Lung (tissue), 12 donors: ENCODE data around the gene HNF4A. TPM values are rescaled to one million over a fixed set of nuclear protein-coding genes. Genes with fewer than 3 reads are reported as not detected.

Experiments
- ATAC-seq: fragments of 200-7000 bp; cut with Tn5 transposase; one replicate; pipeline ENCODE4 v1.9.1; 2020; ENCODE audit warnings: moderate number of reproducible peaks; ENCODE audit not compliant: insufficient read depth, low FRiP score
- DNase-seq, 3 donors: peaks; one replicate each; pipeline ENCODE4 v3.0.0-alpha.2; 2013 to 2017
- H3K27ac ChIP-seq, 2 donors: one replicate each; pipeline ENCODE4 v1.5.1; 2013; ENCODE audit warnings: mild to moderate bottlenecking in 2 of 2, moderate library complexity in 2 of 2, control low read depth in 1 of 2, inconsistent platforms in 1 of 2, low read depth in 1 of 2, low read length in 1 of 2
- H3K27me3 ChIP-seq, 3 donors: one replicate each; pipeline ENCODE4 v1.5.1; 2013; ENCODE audit warnings: low read length in 2 of 3; ENCODE audit not compliant: control insufficient read depth in 3 of 3, insufficient read depth in 3 of 3
- H3K36me3 ChIP-seq, 4 donors: one replicate each; pipeline ENCODE4 v1.5.1; 2013; ENCODE audit warnings: low read length in 4 of 4, mild to moderate bottlenecking in 1 of 4, moderate library complexity in 1 of 4; ENCODE audit not compliant: control insufficient read depth in 4 of 4, insufficient read depth in 4 of 4
- H3K4me1 ChIP-seq, 5 donors: one replicate each; pipeline ENCODE4 v1.5.1; 2013; ENCODE audit warnings: low read length in 5 of 5, mild to moderate bottlenecking in 2 of 5, moderate library complexity in 1 of 5; ENCODE audit not compliant: control insufficient read depth in 5 of 5, insufficient read depth in 5 of 5
- H3K4me3 ChIP-seq: one replicate; pipeline ENCODE4 v1.5.1; 2013; ENCODE audit warnings: mild to moderate bottlenecking, control low read depth, moderate library complexity
- H3K9ac ChIP-seq, 2 donors: one replicate each; pipeline ENCODE4 v1.5.1; 2013; ENCODE audit warnings: low read length in 2 of 2, control low read depth in 1 of 2; ENCODE audit not compliant: insufficient read depth in 1 of 2
- H3K9me3 ChIP-seq, 4 donors: one replicate each; pipeline ENCODE4 v1.5.1; 2013; ENCODE audit warnings: low read length in 3 of 4, mild to moderate bottlenecking in 1 of 4, moderate library complexity in 1 of 4; ENCODE audit not compliant: control insufficient read depth in 4 of 4, insufficient read depth in 3 of 4
- CTCF ChIP-seq: IDR thresholded peaks from 2 replicates; pipeline ENCODE4 v1.5.1; 2012; ENCODE audit warnings: mild to moderate bottlenecking; ENCODE audit errors: control extremely low read depth, extremely low read depth
- WGBS, 2 donors: extraction: QIAGEN DNeasy Blood & Tissue Kit; methylation state at CpG; one replicate each; pipeline ENCODE4 v1.1.7; 2013; 5-methylcytosine and 5-hydroxymethylcytosine counted together
- polyA plus RNA-seq, 2 donors: library from polyadenylated mRNA; stranded (reverse); fragments of 200-250 nt; gene quantifications; one replicate each; pipeline ENCODE4 v1.2.1, GENCODE V29; 2013
- total RNA-seq, 2 donors: library from RNA; depleted of rRNA in 1 of 2; stranded (reverse); fragments of >200 nt in 1 of 2; gene quantifications; one replicate each; pipeline ENCODE4 v1.2.1, GENCODE V29; 2014 to 2021
- donor health status: control.
- donor health status: control.
- donor health status: Bipolar disorder and iron deficiency.
- donor health status: healthy.
- donor health status: DM: yes; HTN: yes; CAD: no.

HNF4A gene
- total and polyA plus RNA-seq, 4 donors: 0.14 to 1.3 (median 0.41) TPM

GRCh38 chr20:44395461-44396340, 40.2 kb downstream of the HNF4A start:
- H3K27ac ChIP-seq: no peak overlapping the region
- H3K9me3 ChIP-seq: no peaks in the 10 kb centered on the region
- DNase-seq: no peak
- ATAC-seq: no peak
- no peaks in the 10 kb centered on the region for H3K36me3 ChIP-seq
- H3K27me3 ChIP-seq: no peaks in the 10 kb centered on the region
- H3K4me3 ChIP-seq: no peak overlapping the region
- TF ChIP-seq CTCF: no peak
- peaks cover 0 to 13% (median 4%) of the 10 kb centered on the region in 5 donors for H3K4me1 ChIP-seq
- no peak overlapping the region for H3K9ac ChIP-seq
- 68 to 78% methylated on average over 11 of the region's 11 CpGs for WGBS, 2 donors

GRCh38 chr20:44396369-44397130, 41.1 kb downstream of the HNF4A start:
- no peak overlapping the region for H3K9ac ChIP-seq
- WGBS, 2 donors: 61 to 71% methylated on average over 8 of the region's 8 CpGs
- ATAC-seq: no peak
- no peak for DNase-seq
- H3K27me3 ChIP-seq: no peaks in the 10 kb centered on the region
- TF ChIP-seq CTCF: no peak
- H3K36me3 ChIP-seq: no peaks in the 10 kb centered on the region
- no peak overlapping the region for H3K27ac ChIP-seq
- peaks cover 0 to 13% (median 4%) of the 10 kb centered on the region in 5 donors for H3K4me1 ChIP-seq
- no peak overlapping the region for H3K4me3 ChIP-seq
- no peaks in the 10 kb centered on the region for H3K9me3 ChIP-seq

- WGBS, 2 donors: 71 to 82% methylated on average over 2 of the region's 2 CpGs
Measured at GRCh38 chr20:44398335-44398734, 42.8 kb downstream of the HNF4A start.

More at GRCh38 chr20:44398335-44398734, 42.8 kb downstream of the HNF4A start:
- no peak overlapping the region for H3K9ac ChIP-seq
- no peak for TF ChIP-seq CTCF
- H3K4me3 ChIP-seq: no peak overlapping the region
- no peak overlapping the region for H3K27ac ChIP-seq
- DNase-seq (no peak), ATAC-seq (no peak)
- peaks cover 0 to 13% (median 4%) of the 10 kb centered on the region in 5 donors for H3K4me1 ChIP-seq
- H3K9me3 ChIP-seq: no peaks in the 10 kb centered on the region
- no peaks in the 10 kb centered on the region for H3K36me3 ChIP-seq
- no peaks in the 10 kb centered on the region for H3K27me3 ChIP-seq
